DND-41 (cell line): ENCODE data around the gene CMSS1.

Experiments
- ATAC-seq: fragments of 200-7000 bp; cut with Tn5 transposase; 3 replicates; pipeline ENCODE4 v1.9.1; 2021; ENCODE audit warnings: low read depth; ENCODE audit not compliant: insufficient read depth
- DNase-seq: peaks from one replicate; pipeline ENCODE4 v3.0.0-alpha.2; 2020
- H2AFZ ChIP-seq: 2 replicates; pipeline ENCODE4 v1.6.0; 2012; ENCODE audit warnings: low read depth, low read length
- H3K27ac ChIP-seq: 2 replicates; pipeline ENCODE4 v1.5.1; 2012; ENCODE audit warnings: low read length, inconsistent platforms
- H3K27me3 ChIP-seq: fragments of 200-600 bp; sonication (generic); 2 replicates; pipeline ENCODE4 v1.6.0; 2012; ENCODE audit warnings: low read length, mild to moderate bottlenecking, inconsistent platforms; ENCODE audit not compliant: insufficient read depth, poor library complexity
- H3K36me3 ChIP-seq: 2 replicates; pipeline ENCODE4 v1.5.1; 2012; ENCODE audit warnings: low read length, inconsistent platforms; ENCODE audit not compliant: insufficient read depth
- H3K4me1 ChIP-seq: 2 replicates; pipeline ENCODE4 v1.5.1; 2012; ENCODE audit warnings: mild to moderate bottlenecking, low read length; ENCODE audit not compliant: insufficient read depth
- H3K4me2 ChIP-seq: 2 replicates; pipeline ENCODE4 v1.6.0; 2012; ENCODE audit warnings: mild to moderate bottlenecking, moderate library complexity, low read length, inconsistent platforms; ENCODE audit not compliant: insufficient read depth
- H3K4me3 ChIP-seq, 2 experiments: fragments of 200-600 bp in 1 of 2; shearing (Covaris generic) in 1 of 2; 2 replicates each; pipeline ENCODE4 v1.5.1; 2012 to 2016; ENCODE audit warnings: inconsistent platforms in 2 of 2, low read length in 2 of 2, mild to moderate bottlenecking in 2 of 2, low read depth in 1 of 2, moderate library complexity in 1 of 2
- H3K79me2 ChIP-seq: 2 replicates; pipeline ENCODE4 v1.6.0; 2012; ENCODE audit warnings: low read length, inconsistent platforms; ENCODE audit not compliant: insufficient read depth
- H3K9ac ChIP-seq: 2 replicates; pipeline ENCODE4 v1.6.0; 2012; ENCODE audit warnings: low read depth, mild to moderate bottlenecking, inconsistent platforms, low read length, moderate library complexity
- H3K9me3 ChIP-seq: 2 replicates; pipeline ENCODE4 v1.5.1; 2012; ENCODE audit warnings: low read length, moderate library complexity, mild to moderate bottlenecking, inconsistent platforms; ENCODE audit not compliant: insufficient read depth, severe bottlenecking
- H4K20me1 ChIP-seq: 2 replicates; pipeline ENCODE4 v1.6.0; 2012; ENCODE audit warnings: low read length; ENCODE audit not compliant: insufficient read depth
- CTCF ChIP-seq: IDR thresholded peaks from 2 replicates; pipeline ENCODE4 v1.5.1; 2012; ENCODE audit warnings: borderline replicate concordance, low read length, moderate library complexity, mild to moderate bottlenecking; ENCODE audit not compliant: poor library complexity, severe bottlenecking; ENCODE audit errors: extremely low read depth
- EZH2 ChIP-seq: IDR thresholded peaks from 3 replicates; pipeline ENCODE4 v1.6.1; 2012; ENCODE audit warnings: borderline replicate concordance, low read depth, mild to moderate bottlenecking, moderate library complexity, low read length, inconsistent platforms; ENCODE audit not compliant: severe bottlenecking

CMSS1 gene

GRCh38 chr3:100159331-100160153 is 341.9 kb downstream of the CMSS1 start:
- no peak overlapping the region for H3K9ac ChIP-seq
- no peaks in the 10 kb centered on the region for H3K27me3 ChIP-seq
- no peaks in the 10 kb centered on the region for H4K20me1 ChIP-seq
- H3K36me3 ChIP-seq: 0 out of 2 replicates have a peak, but pooled peaks cover 2% of the 10 kb centered on the region
- H3K4me1 ChIP-seq: no peaks in the 10 kb centered on the region
- H3K9me3 ChIP-seq: peaks cover 9% of the 10 kb centered on the region
- no peak overlapping the region for H3K27ac ChIP-seq
- no peak overlapping the region for H3K4me2 ChIP-seq
- DNase-seq: no peak
- no peak overlapping the region for H3K4me3 ChIP-seq
- ATAC-seq: no peak
- no peaks in the 10 kb centered on the region for H3K79me2 ChIP-seq
- H2AFZ ChIP-seq: no peak overlapping the region
- no peak for TF ChIP-seq EZH2
- no peak for TF ChIP-seq CTCF

GRCh38 chr3:100160521-100160920 is 342.9 kb downstream of the CMSS1 start:
- H3K9me3 ChIP-seq: peaks cover 3% of the 10 kb centered on the region
- no peaks in the 10 kb centered on the region for H4K20me1 ChIP-seq
- no peaks in the 10 kb centered on the region for H3K79me2 ChIP-seq
- H3K36me3 ChIP-seq: 0 out of 2 replicates have a peak, but pooled peaks cover 2% of the 10 kb centered on the region
- no peak for TF ChIP-seq CTCF
- TF ChIP-seq EZH2: no peak
- H2AFZ ChIP-seq: no peak overlapping the region
- H3K9ac ChIP-seq: no peak overlapping the region
- ATAC-seq (no peak), DNase-seq (no peak)
- no peak overlapping the region for H3K4me2 ChIP-seq
- H3K4me1 ChIP-seq: no peaks in the 10 kb centered on the region
- no peak overlapping the region for H3K4me3 ChIP-seq
- H3K27ac ChIP-seq: no peak overlapping the region
- no peaks in the 10 kb centered on the region for H3K27me3 ChIP-seq

GRCh38 chr3:100163787-100164186 is 346.1 kb downstream of the CMSS1 start:
- Histone ChIP-seq H3K9ac (no peak overlapping the region), H3K79me2 (no peaks in the 10 kb centered on the region), H3K4me2 (no peak overlapping the region), H4K20me1 (no peaks in the 10 kb centered on the region), H3K9me3 (no peaks in the 10 kb centered on the region), H2AFZ (no peak overlapping the region), H3K4me1 (no peaks in the 10 kb centered on the region), H3K36me3 (0 out of 2 replicates have a peak, but pooled peaks cover 2% of the 10 kb centered on the region), H3K4me3 (no peak overlapping the region), H3K27me3 (no peaks in the 10 kb centered on the region), H3K27ac (no peak overlapping the region)
- ATAC-seq (no peak), DNase-seq (no peak)
- TF ChIP-seq CTCF (no peak), EZH2 (no peak)
